Left renal pelvis (tissue), 4 donors: Measurements from ENCODE around the gene GPR132. TPM values are rescaled to one million over a fixed set of nuclear protein-coding genes. Genes with fewer than 3 reads are reported as not detected.
"Not testable (repeated sequence)": the region's sequence is repeated elsewhere in the genome, so short reads cannot be mapped to it uniquely, and the experiment has no call there.

Experiments used
- DNase-seq, 4 donors: peaks; one replicate each; pipeline ENCODE4 v3.0.0-alpha.2; 2013; ENCODE audit warnings: low read depth in 4 of 4, low spot score in 3 of 4
- polyA plus RNA-seq, 4 donors: library from polyadenylated mRNA; unstranded; fragments of 120-200 nt; gene quantifications; one replicate each; pipeline ENCODE4 v1.2.1, GENCODE V29; 2013; ENCODE audit not compliant: insufficient read length in 4 of 4

The GPR132 gene
- polyA plus RNA-seq, 4 donors, result 0.24 to 1.1 (median 0.50) TPM

DNA sequence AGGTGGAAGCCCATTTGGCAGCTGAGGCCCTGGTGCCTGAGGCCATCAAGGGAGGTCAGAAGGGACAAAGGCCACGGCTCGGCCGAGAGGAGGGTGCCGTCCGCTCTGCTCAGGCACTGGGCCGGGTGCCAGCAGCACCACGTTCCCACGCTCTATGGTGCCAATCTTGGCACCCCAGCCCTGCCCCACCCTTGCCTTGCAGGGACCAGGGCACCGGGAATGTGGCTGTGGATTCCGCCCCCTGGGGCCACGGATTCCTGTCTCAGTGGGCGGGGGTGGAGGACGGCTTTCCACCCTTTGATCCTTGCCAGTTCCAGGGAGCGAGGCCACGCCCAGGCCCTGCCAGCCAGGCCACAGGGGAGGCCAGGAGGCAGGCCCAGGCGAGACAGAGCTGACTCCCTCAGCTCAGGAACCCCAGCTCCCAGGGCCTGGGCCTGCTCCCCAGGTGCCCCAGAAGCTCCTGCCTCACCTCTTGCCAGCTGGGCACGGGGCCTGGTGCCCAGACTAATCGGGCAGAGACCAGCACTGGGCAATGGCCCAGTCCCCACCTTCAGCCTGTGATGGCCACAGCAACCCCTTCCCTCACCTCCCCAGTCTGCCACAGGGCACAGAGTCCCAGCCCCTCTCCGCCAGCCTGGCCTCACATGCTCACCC, 26.4 kb upstream of the GPR132 start:
- no peak for DNase-seq

DNA sequence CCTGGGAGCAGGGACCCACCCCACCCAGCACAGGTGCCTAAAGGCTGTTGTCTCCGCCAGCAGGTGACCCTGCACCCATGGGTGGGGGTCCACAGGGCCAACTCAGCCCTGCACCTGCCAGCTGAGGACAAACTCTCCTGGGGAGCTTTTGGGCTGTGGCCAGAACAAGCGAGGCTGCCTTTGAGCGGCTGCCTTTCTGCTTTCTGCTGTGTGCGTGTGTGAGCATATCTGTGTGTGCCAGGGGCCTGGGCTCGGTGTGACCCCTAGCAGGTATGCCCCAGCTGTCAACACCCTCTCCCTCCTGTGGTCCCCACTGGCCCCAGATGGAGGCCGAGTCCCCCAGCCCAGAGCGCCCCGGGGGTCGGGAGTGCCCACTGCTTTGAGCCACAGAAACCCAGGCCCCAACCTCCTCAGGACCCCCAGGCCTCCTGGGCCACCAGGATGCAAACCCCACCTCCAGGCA, 25.9 kb upstream of the GPR132 start:
- no peak for DNase-seq

DNA sequence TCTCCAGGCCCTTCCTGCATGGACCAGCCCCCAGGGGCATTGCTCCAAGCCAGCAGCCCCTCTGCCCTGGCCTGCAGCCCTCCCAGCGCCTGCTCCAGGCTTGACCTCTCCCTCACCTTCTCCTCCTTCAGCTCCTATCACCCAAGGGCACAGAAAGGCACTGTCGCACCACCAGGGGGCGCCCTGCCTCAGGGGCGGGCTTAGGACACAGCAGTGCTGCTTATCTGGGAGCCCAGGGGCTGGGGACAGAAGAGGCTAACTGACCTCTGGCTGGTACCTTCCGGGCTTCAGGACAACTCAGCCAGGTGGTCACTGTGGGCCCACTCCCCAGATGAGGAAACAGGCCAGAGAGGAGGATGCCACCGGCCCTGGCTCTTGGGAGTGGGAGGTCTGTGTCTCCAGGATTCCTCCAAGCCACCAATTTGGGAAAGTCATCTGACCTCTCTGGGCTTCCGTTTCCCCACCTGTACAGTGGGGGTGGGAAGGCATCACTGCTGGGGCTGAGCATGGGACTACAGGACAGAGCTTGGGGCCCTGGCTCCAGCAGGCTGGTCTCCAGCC, 25.3 kb upstream of the GPR132 start:
- no peak for DNase-seq

DNA sequence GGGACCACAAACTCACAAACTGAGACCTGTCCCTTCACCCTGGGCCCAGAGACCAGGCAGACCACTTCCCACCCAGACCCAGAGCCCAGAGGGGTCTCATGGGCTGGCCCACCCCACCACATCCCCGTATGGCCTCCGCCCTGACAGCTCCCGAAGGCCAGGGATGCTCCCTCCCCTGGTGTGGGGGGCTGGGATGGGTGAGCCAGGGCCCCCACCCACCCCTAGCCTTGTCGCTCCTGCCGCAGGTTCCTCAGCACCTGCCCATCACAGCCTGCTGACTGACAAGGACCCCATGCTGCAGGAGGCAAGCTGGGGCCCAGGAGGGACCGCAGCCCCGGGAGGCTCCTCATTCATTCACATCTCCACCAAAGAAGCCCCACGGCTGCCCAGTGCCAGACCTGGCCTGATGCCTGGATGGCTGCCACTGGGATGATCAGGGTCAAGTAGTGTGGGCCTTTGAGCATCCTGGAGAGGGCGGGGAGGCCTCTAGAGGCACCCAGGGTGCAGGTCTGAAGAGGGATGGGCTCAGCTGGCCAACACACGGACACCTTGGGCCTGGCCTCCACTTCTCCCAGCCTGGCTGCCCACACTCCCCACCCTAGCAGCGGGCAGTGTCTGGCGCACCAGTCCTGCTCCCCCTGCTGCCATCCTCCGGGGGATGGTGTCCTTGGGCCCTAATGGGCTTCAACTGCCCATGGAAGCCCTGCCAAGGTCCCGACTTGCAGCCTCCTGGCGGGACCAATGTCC, 24.7 kb upstream of the GPR132 start:
- DNase-seq, result no peak

GRCh38 chr14:105088812-105089745, 23.8 kb upstream of the GPR132 start:
- DNase-seq, result no peak

DNA sequence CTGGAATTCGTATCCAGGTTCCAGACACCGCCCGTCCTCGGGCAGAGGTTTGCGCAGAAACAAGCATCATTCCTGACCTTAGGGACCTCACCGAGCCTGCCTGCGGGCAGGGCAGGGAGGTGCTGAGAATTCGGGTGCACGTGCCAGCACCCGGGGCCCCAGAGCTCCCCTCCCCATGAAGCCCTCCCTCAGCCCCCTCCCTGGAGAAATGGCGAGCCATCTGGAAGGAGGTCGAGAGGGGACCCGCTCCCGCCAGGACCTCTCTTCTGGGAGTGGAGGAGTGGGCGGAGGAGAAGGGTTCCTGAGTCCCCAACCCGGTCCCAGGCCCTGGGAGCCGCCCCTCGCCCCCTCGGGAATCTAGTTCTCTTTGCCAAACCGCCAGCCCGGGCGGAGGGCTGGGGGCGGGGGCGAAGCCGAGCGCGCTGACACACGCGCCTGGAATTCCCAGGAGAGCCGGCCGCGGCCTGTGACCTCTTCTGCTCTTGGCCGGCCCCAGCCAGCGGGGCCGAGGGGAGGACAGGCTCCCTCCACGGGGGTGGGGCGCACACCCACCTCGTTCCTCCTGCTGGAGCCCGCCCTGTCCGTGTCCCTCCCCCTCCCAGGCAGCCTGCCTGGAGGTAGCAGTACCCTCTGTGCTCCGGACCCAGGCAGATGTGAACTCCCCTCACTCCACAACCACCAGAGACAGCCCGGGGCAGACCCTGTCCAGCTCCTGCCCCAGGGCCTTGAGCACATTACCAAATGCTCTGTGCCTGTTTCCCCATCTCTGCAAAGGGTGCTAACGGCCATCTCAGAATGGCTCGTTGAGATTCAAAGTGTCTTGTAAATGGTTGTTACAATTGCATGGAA, 23.0 kb upstream of the GPR132 start:
- no peak for DNase-seq

DNA sequence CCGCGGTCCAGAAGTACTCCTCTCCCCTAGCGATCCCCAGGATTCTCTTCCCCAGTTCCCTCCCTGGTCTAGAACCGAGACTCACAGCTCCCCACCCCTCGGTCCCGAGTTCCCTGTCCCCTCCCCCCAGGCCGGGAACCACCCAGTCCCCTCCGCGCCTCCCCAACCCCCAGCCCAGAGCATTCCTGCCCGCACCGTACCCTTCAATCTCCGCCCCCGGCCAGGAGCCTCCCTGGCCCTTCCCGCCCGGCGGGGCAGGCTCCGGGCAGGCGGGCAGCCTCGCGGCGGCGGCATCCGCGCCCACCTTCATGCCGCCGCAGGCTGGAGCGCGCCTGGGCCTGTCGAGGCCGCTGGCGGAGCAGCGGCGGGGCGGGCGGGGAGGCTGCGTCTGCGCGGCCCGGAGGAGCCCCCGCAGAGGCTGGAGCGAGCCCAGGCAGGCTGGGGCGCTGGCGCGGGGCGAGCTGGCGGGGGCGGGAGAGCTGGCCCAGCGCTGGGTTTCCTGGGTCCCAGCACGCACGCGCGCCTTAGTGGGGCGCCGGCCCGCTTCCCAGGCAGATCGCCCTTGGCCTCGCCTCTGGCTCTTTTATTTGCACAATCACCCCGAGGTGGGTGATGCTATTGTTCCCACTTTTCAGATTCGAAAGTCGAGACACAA, 22.2 kb upstream of the GPR132 start:
- no peak for DNase-seq

- no peak for DNase-seq
These were observed 21.6 kb upstream of the GPR132 start for GRCh38 chr14:105086833-105087307.

GRCh38 chr14:105085766-105086165, 20.5 kb upstream of the GPR132 start:
- no peak for DNase-seq

DNA sequence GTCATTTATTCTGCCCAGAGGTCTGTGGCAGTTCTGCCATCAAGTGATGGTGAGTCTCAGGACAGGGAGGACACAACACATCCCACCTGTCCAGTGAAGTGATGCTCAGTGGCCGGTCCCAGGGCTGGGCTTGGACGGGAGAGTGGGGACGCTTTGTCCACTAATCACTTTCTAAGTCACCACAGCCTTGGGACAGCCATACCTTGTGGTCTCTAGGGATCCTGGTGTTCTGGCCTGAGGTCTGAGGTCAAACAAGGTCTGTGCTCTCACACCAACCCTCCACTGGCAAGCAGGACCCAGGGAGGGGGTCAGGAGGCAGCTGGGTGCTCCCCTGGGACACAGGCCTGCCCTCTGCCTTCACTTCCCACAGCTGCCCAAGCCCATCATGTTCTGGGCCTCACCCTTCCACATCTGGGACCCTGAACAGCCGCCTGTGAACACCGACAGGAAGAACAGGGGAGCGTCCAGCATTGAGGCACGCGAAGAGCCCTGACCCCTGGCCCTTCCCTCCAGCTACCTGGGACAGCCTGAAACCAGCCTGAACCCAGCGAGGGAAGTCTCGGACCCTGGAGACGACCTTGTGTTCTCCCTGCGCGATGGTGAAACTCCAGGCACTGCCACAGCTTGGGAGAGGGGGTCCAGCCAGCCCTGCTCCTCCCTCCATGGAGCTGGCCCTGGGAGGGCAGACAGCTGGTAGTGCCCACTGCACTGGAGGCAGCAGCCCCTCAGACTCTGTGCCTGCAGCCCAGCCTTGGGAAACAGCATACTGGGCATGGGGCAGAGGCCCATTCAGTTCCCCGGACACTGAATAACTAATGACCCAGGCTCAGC, 19.7 kb upstream of the GPR132 start:
- DNase-seq, result no peak

DNA sequence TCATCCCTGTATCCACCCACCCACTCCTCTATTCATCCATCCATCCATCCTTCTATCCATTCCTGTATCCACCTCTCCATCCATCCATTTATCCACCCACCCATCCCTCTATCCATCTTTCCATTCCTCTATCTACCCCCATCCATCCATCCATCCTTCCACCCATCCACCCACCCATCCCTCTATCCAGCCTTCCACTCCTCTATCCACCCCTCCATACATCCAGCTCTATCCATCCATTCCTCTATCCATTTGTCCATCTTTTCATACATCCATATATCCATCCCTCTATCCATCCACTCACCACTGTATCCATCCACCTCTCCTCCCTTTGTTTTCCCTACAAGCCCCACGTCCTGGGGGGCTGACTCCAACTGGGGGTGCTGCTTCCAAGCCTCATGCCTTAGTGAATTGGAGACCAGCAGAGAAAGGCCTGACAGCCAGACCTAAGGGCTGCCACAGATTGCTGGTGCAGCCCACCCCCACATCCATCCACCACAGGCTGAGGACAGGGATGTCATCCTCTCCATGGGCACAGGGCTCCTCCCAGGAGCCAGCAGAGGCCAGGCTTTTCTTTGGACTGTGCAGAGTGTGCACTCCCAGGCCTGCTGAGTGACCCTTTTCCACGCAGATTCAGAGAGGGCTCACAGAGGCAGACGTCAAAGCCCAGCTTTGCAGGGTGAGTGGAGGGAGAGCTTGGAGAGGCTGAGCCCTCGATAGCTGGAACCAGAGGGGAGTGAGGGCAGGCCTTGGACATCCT, 18.9 kb upstream of the GPR132 start:
- DNase-seq, result no peak

DNA sequence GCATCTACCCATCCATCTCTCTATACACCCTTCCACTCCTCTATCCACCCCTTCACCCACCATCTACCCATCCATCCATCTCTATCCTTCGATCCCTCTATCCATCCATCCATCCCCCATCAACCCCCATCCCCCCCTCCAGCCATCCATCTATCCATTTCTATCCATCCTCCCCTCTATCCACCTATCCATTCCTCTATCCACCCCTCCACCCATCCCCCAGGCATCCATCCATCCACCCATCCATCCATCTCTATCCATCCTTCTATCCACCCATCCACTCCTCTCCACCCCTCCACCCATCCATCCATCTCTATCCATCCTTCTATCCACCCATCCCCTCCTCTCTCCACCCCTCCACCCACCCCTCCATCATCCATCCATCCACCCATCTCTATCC, 17.5 kb upstream of the GPR132 start:
- DNase-seq, result no peak

GRCh38 chr14:105081473-105081872, 16.2 kb upstream of the GPR132 start:
- not testable (repeated sequence) for DNase-seq

DNA sequence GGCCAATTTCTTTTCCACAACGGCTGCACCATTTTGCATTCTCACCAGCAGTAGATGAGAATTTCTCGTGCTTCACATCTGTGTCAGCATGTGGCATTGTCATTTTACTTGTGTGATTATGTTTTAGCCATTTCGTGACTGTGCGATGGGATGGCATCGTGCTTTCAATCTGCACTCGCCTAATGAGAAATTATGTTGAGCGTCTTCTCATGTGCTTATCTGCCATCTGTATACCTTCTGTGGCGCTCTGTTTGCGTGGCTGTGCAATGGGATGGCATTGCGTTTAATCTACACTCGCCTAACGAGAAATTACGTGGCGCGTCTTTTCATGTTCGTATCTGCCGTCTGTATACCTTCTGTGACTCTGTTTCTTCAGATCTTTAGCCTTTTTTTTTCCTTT, 14.9 kb upstream of the GPR132 start:
- DNase-seq, result no peak

DNA sequence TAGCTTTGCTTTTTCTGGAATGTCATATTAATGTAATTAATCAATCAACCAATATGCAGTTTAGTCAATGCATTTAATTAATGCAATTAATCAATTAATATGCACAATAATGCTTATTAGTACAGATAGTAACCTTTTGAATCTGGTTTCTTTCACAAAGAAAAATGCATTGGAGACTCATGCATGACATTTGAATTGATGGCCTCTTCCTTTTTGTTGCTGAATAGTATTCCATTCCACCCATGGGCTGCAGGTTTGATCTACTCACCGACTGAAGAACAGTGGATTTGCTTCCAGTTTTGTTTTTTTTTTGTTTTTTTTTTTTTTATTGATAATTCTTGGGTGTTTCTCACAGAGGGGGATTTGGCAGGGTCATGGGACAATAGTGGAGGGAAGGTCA, 13.1 kb upstream of the GPR132 start:
- no peak for DNase-seq

GRCh38 chr14:105077649-105077995, 12.4 kb upstream of the GPR132 start:
- no peak for DNase-seq

DNA sequence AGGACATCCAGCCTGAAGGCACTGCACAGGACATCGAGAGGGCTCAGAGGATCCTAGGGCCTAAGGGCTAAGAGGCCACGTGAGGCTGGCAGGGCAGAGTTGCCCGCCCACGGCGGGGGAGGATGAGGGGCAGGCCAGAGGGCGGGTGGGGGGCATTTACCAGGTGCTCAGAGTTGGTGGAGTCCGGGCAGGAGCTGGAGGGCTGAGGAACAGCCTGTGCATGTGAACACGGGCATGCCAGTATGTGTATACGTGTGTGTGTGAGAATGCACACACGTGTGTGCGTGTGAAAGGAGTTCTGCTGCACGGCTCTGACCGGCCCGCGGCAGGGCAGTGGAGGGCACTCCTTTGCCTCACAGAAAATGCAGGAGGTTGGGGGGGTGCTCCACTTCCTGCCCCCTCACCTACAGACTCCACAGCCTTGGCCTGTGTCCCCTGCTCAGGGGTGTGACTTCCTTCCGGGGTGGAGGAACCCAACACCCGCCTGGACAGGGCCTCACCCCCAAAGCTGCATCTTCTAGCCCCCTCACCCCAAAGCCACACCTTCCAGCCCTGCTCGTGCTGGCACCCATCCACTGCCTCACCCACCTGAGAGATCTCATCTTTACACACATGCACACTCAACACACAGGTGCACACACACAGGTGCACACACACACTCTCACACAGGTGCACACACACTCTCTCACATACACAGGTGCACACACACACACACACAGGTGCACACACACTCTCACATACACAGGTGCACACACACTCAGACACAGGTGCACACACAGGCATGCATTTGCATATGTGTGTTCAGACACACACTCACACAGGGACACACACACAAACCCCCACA, 11.8 kb upstream of the GPR132 start:
- DNase-seq, result no peak
